DMS79 treated with DMSO at 0.1 percent for 48 hours (cell line): Measurements from ENCODE around the gene NINJ2.
A peak's percentile ranks its signal among the peaks of the same experiment; 100 is the strongest.

Experiments
- DNase-seq: peaks from one replicate; lab custom pipeline; 2025; lab: John Stamatoyannopoulos, UW

Gene NINJ2

GRCh38 chr12:613996-614395, 49.2 kb downstream of the NINJ2 start:
- no peak for DNase-seq

GRCh38 chr12:612886-613285, 50.4 kb downstream of the NINJ2 start:
- no peak for DNase-seq

DNA sequence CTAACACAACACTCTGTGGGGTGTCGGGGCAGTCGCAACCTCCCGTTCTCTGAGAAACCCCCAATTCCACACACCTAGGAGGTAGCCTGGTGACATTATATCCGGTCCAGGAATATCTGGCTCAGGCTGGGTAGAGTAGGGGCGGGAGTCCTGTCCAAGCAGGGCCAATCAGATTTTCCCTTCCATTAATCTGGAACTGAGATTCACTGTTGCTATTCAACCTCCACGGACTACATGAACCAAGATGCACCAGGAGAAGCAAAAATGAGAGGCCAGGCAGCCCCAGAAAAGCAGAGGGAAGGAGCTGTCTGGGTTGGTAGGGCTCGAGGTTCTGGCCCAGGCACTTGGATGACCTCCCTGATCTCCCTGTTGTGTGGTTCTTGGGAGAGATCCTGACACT, 51.0 kb downstream of the NINJ2 start:
- DNase-seq: no peak

DNA sequence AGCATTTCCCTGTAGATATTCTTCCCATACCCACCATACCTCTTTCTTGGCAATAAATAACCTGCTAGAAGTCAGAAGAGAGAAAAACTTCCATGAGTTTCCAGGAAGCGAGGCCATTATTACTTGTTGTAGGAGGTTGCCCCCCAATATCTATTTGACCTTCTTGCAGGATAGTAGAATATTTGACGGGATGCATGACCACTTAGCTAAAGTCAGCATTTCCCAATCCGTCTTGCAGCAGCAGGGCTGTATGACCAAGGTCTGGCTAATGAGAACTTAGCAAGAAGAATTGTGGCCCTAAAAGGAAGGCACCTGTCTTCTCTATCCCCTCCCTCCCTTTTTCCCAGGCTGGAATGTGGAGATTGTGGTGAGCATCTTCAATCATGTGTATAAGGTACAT, 51.5 kb downstream of the NINJ2 start:
- no peak for DNase-seq

DNA sequence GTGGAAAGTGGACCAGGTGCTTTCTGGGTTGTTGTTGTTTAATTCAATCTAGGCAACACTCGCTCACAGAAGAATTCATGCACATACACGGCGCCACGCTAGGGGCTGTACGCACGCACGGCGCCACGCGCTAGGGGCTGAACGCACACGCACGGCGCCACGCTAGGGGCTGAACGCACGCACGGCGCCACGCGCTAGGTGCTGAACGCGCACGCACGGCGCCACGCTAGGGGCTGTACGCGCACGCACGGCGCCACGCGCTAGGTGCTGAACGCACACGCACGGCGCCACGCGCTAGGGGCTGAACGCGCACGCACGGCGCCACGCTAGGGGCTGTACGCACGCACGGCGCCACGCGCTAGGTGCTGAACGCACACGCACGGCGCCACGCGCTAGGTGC, 54.3 kb downstream of the NINJ2 start:
- no peak for DNase-seq

DNA sequence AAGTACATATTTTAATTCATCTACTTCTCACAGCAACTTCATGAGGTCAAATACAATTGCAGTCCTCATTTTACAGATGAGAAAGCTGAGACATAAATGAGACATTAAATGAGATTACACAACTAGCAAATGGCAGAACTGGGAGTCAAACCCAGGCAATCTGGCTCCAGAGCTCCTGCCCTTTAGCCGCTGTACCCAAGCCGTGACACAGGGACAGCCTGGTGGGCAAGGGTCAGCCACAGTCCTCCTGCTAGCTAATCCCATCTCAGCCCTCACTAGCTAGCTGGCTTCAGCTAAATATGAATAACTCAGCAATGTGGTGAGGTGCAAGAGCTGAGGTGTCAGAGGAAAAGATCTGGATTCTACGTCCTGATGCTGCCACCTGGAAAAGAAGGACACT, 54.8 kb downstream of the NINJ2 start:
- no peak for DNase-seq

DNA sequence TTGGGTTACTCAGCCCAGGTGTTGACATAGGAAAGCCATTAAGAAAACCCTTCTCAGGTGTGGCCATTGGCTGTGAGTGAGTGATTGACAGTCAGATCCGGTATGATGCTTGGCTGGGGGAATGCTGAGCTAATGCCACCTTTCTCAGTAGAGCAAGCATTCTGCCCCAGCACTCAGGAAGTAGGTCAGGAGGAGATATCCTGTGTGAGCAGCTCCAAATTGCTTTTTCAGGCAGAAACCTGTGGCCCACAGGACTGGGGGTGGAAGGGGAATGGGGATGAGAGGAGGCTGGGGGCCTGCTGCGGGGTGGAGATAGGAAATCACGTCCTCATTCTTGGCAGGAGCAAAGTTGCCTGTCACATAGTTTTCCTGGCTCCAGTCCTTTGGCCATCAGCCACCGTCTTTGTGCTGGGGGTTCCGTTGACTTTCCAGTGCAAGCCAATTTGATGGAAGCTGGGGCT, 55.7 kb downstream of the NINJ2 start:
- no peak for DNase-seq

GRCh38 chr12:604956-605355, 58.3 kb downstream of the NINJ2 start:
- DNase-seq: no peak

- no peak for DNase-seq
These were observed 60.6 kb downstream of the NINJ2 start for GRCh38 chr12:602700-603068.

DNA sequence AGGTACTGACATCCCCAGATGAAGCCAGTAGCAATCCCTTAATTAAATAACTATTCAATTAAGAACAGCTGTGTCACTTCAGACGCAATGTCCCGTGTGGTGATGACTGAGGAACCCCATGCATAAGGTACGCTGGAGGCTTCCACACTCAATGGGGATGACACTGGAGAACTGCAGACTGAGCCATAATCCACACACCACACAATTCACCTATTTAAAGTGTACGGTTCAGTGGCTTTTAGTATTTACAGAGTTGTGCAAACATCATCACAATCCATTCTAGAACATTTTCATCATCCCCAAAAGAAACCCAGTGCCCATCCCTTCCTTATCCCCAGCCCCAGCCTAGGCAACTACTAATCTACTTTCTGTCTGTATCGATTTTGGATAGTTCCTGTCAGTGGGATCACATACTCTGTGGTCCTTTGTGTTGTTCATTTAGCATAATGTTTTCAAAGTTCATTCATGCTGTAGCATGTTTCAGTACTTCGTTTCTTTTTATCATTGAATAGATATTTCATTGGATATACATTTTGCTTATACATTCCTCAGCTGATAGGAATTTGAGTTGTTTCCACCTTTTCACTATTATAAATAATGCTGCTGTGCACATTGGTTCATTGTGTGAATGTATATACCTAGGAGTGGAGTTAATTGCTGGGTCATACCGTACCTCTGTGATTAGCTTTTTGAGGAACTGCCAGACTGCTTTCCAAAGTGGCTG, 61.1 kb downstream of the NINJ2 start:
- DNase-seq: no peak

- DNase-seq: no peak
These were observed 63.5 kb downstream of the NINJ2 start for GRCh38 chr12:599756-600155.

DNA sequence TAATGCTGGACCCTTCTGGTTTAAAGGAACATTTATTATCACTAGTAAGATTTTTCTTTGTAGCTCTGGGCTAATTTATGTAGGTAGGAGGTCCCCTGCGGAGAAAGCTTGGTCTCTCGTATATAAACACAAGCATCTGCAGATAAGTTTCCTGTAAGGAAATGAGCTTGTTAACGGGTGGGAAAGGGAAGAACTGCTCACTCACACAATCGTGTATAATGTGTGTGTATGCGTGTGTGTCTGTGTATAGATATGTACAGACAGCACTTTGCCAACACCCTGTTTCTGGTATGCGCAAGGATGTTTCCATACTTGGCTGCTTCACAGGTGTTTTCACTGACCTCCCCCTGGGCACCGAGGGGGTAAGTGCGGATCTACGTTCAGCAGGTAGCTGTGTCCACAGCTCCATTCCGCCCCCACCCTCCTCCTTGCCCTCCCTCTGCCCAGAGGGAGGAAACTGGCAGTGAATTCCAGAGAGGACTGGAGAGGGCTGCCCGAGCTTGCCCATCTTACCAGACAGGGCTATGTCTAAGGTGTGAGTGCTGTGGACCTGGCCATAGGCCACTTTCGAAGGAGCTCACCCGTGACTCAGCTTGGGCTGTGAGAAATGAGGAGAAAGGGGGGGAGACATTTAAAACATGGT, 65.2 kb downstream of the NINJ2 start:
- DNase-seq: peak; percentile 67

- DNase-seq: no peak
These were observed 69.6 kb downstream of the NINJ2 start for GRCh38 chr12:593396-594270.

DNA sequence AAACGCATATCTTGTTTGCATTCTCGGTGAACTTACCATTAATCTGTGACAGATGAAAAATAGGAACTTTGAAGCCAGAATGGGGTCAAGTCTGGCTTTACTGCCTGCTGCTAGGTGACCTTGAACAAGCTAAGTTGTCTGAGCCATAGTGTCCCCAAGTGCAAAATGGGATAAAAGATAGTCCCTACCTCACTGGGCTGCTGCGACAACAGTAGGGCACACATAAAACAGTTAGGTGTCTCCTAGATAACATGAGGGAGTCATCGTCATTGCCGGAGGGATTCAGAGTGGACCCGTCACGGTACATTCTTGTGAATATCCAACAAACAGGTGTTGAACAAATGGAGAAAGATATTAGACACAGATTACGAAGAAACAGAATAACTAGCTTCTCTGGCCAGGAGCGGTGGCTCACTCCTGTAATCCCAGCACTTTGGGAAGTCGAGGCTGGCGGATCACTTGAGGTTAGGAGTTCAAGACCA, 71.2 kb downstream of the NINJ2 start:
- no peak for DNase-seq

GRCh38 chr12:591167-592023, 71.8 kb downstream of the NINJ2 start:
- no peak for DNase-seq

GRCh38 chr12:590206-590750, 73.0 kb downstream of the NINJ2 start:
- DNase-seq: no peak

DNA sequence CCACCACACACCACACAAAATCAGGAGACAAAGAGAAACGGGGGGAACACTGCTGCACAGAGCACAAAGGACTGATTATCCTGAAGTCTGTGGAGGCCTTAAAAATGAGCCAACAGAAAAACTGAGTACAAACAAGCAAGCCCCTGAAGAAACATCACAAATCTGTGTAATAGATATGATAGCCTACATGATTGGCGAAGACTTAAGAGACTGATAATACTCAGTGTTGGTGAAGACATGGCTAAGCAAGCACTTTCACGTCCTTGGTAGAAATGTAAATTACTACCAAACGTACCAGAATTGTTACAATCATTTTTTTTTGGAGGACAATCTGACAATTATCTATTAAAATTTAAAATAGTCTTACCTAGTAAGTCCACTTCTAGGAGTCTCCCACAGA, 74.6 kb downstream of the NINJ2 start:
- no peak for DNase-seq

- DNase-seq: no peak
These were observed 75.3 kb downstream of the NINJ2 start for GRCh38 chr12:588024-588322.

DNA sequence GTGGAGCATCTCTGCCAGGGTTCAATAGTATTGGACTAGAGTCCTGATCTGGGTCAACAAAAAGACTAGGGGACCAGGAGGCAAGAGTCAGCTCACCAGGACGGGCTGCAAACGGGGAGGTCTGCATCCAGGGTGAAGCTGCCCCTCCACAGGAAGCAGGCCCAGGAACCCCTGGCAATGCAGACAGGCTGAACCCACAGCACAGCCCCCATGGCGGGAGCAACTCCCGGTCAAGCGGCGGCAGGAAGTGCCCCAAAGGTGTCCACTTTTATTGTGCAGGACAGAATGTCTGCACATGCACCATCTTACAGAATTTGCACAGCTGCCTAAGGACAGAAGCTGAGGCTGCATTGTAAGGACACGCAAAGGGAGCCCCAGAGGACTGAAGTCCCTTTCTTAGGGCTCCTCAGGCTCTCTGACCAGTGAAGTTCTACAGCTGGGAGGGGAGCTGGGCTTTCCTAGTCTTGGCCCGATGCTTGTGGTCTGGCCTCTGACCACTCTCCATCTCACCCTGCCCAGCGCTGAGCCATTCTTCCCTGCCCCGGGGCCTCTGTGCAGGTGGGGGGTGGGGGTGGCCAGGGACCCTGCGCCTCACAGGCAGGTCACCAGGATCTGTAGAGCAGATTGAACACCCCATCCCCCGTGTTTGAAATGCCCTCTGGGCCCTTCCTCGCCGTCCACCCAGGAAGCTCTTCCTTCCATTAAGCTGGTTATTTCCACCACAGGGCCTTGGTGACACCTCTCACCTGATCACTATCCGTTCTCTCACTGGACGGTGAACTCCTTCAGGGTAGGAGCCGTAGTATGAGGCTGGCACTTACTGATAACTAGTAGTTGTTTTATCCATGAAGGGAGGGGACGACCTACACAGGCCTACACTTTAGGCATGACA, 75.9 kb downstream of the NINJ2 start:
- DNase-seq: no peak

- no peak for DNase-seq
These were observed 76.8 kb downstream of the NINJ2 start for GRCh38 chr12:586318-587071.
